ENCODE results near the gene LSM12. TPM values are rescaled to one million over a fixed set of nuclear protein-coding genes. Genes with fewer than 3 reads are reported as not detected.

LSM12 gene
- total RNA-seq, 4 donors from 2014 or later, result 41.3 to 47.2 (median 43.8) TPM

DNA sequence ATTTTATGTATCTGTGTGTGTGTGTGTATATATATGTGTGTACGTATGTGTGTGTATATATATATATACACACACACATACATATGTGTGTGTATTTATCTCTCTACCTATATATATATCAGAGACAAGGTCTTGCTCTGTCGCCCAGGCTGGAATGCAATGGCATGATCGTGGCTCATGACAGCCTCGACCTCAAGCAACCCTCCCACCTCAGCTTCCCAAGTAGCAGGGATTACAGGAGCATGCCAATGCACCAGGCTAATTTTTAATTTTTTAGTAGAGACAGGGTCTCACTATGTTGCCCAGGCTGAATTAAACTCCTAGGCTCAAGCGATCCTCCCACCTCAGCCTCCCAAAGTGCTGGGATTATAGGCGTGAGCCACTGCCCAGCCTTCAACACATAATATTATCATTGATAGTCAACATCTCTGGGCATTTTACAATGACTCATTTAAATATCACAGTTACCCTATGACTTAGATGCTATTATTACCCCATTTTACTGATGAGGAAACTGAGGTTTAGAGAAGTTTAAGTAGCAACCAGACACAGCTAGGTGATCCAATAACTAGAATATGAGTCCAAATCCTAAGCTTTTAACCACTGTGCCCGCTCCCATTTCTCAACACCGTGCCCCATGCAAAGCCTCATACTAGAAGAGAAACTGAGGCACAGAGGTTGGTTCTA lies 28.4 kb upstream of the LSM12 start:
- no peak overlapping the region for H3K4me3 ChIP-seq (replicated peaks in 1 of 3)
- TF ChIP-seq POLR2A (IDR thresholded peaks at IDR 0.05) (no peak), CTCF (IDR thresholded peaks at IDR 0.05) (no peak)
- H3K4me1 ChIP-seq, result peaks cover 32 to 41% of the 10 kb centered on the region in 2 donors
- DNase-seq, result no peak
- H3K27me3 ChIP-seq, result no peaks in the 10 kb centered on the region
- peak overlapping the region in 2 of 3 donors; percentile 83 to 89 for H3K27ac ChIP-seq
- H3K9me3 ChIP-seq, result no peaks in the 10 kb centered on the region
- peaks cover 31 to 36% of the 10 kb centered on the region in 2 donors for H3K36me3 ChIP-seq
- intact Hi-C loops (cut with DNase I), result no loop called here
- 88 to 90% methylated on average over 8 of the region's 8 CpGs for WGBS, 2 donors

DNA sequence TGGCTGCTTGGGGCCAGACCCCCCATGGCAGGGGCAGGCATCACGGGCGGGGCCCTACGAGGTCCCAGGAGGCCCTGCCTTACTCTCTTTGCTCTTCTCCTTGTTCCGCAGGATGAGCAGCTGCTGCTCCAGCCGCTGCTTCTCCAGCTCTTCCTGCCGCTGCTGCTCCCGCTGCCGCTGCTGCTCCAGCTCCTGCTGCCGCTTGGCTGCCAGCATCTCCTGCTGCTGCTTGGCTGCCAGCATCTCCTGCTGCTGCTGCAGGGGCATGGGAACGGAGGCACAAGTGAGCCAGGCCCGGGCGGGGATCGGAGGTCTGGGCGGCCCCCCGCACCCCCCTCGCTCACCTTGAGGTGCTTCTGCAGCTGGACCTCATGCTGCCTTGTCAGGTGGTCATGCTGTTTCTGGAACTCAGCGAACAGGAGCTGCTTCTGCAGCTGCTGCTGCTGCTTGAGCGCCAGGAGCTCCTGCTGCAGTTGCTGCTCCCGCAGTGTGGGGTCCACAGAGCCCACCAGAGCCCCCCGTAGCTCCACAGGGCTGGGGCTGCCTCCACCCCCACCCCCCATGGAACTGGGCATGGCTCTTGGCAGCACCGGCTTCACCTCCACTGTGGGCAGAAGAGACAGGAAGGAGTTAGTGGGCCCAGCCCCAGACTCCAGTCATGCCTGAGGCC lies 26.9 kb upstream of the LSM12 start:
- Histone ChIP-seq H3K36me3 (peaks cover 38 to 48% of the 10 kb centered on the region in 2 donors), H3K4me3 (replicated peaks in 1 of 3) (no peak overlapping the region), H3K4me1 (peaks cover 32 to 33% of the 10 kb centered on the region in 2 donors), H3K27me3 (no peaks in the 10 kb centered on the region), H3K27ac (no peak overlapping the region), H3K9me3 (no peaks in the 10 kb centered on the region)
- TF ChIP-seq CTCF (IDR thresholded peaks at IDR 0.05) (no peak), POLR2A (IDR thresholded peaks at IDR 0.05) (no peak)
- DNase-seq, result no peak
- WGBS, 2 donors, result 89 to 94% methylated on average over 10 to 13 of the region's 21 CpGs
- intact Hi-C loops (cut with DNase I), result no loop called here

DNA sequence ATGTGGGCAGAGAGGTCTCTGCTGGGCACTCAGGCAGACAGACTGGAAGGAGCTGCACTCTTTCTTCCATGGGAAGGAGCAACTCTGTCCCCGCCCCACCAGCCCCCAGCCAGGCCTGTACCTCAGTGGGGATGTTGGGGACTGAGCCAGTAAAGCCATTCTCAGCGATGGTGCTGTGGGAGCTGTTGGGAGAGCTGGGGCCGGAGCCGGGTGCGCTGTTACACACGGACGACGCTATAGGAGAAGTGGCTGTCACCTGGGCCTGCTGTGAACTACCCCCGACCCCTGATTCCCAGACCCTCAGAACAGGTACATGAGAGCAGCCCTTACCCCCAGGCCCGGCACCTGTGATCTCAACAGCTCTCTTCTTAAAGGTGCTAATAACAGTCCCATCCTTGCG lies 25.6 kb upstream of the LSM12 start:
- no peaks in the 10 kb centered on the region for H3K27me3 ChIP-seq
- H3K4me1 ChIP-seq, result peaks cover 19 to 20% of the 10 kb centered on the region in 2 donors
- TF ChIP-seq CTCF (IDR thresholded peaks at IDR 0.05) (no peak), POLR2A (IDR thresholded peaks at IDR 0.05) (no peak)
- H3K9me3 ChIP-seq, result no peaks in the 10 kb centered on the region
- peaks cover 48 to 52% of the 10 kb centered on the region in 2 donors for H3K36me3 ChIP-seq
- H3K4me3 ChIP-seq (replicated peaks in 1 of 3), result no peak overlapping the region
- no peak for DNase-seq
- H3K27ac ChIP-seq, result no peak overlapping the region
- intact Hi-C loops (cut with DNase I), result no loop called here
- WGBS, 2 donors, result 95% methylated on average over 8 to 11 of the region's 11 CpGs

GRCh38 chr17:44091200-44091997 lies 24.9 kb upstream of the LSM12 start:
- peaks cover 50 to 53% of the 10 kb centered on the region in 2 donors for H3K36me3 ChIP-seq
- 91 to 96% methylated on average over 11 of the region's 14 CpGs for WGBS, 2 donors
- TF ChIP-seq CTCF (IDR thresholded peaks at IDR 0.05) (no peak), POLR2A (IDR thresholded peaks at IDR 0.05) (no peak)
- intact Hi-C loops (cut with DNase I), result no loop called here
- no peaks in the 10 kb centered on the region for H3K27me3 ChIP-seq
- peaks cover 13% of the 10 kb centered on the region in 2 donors for H3K4me1 ChIP-seq
- DNase-seq, result no peak
- H3K4me3 ChIP-seq (replicated peaks in 1 of 3), result no peak overlapping the region
- H3K27ac ChIP-seq, result no peak overlapping the region
- H3K9me3 ChIP-seq, result no peaks in the 10 kb centered on the region

Measured in thyroid gland (tissue), 4 donors.